Nephron progenitor cell (in vitro differentiated cells): ENCODE results near the gene TTF2.

Experiments
- DNase-seq: peaks from one replicate; pipeline ENCODE4 v3.0.0; 2021
- H3K27ac Mint-ChIP-seq: 2 replicates; pipeline ENCODE4 v1.8.0; 2021; ENCODE audit warnings: mild to moderate bottlenecking, moderate library complexity, mixed read lengths
- H3K27me3 Mint-ChIP-seq: 2 replicates; pipeline ENCODE4 v1.8.0; 2021; ENCODE audit warnings: mild to moderate bottlenecking, low read depth, mixed read lengths; ENCODE audit not compliant: poor library complexity
- H3K36me3 Mint-ChIP-seq: 2 replicates; pipeline ENCODE4 v1.8.0; 2021; ENCODE audit warnings: low read depth, mixed read lengths
- H3K4me1 Mint-ChIP-seq: 2 replicates; pipeline ENCODE4 v1.8.0; 2021; ENCODE audit warnings: mixed read lengths
- H3K4me3 Mint-ChIP-seq: 2 replicates; pipeline ENCODE4 v1.8.0; 2021; ENCODE audit warnings: mild to moderate bottlenecking, moderate library complexity, mixed read lengths
- H3K9me3 Mint-ChIP-seq: 2 replicates; pipeline ENCODE4 v1.8.0; 2021; ENCODE audit warnings: mild to moderate bottlenecking, moderate library complexity, mixed read lengths
- CTCF ChIP-seq: fragments of 200-600 bp; sonication (generic); IDR thresholded peaks from 2 replicates; pipeline ENCODE4 v1.5.0; 2021; ENCODE audit warnings: antibody characterized with exemption

TTF2 gene

GRCh38 chr1:117030271-117030877 lies 29.8 kb upstream of the TTF2 start:
- peaks cover 50% of the 10 kb centered on the region for H3K4me1 Mint-ChIP-seq
- no peak for TF ChIP-seq CTCF
- DNase-seq, result no peak
- H3K27ac Mint-ChIP-seq, result no peak overlapping the region
- H3K36me3 Mint-ChIP-seq, result no peaks in the 10 kb centered on the region
- peaks cover 2% of the 10 kb centered on the region for H3K27me3 Mint-ChIP-seq
- no peak overlapping the region for H3K4me3 Mint-ChIP-seq
- no peaks in the 10 kb centered on the region for H3K9me3 Mint-ChIP-seq

- no peak overlapping the region for H3K4me3 Mint-ChIP-seq
- TF ChIP-seq CTCF, result no peak
- no peaks in the 10 kb centered on the region for H3K9me3 Mint-ChIP-seq
- peaks cover 2% of the 10 kb centered on the region for H3K27me3 Mint-ChIP-seq
- no peak overlapping the region for H3K27ac Mint-ChIP-seq
- no peaks in the 10 kb centered on the region for H3K36me3 Mint-ChIP-seq
- no peak for DNase-seq
- peaks cover 69% of the 10 kb centered on the region for H3K4me1 Mint-ChIP-seq
These were observed 27.9 kb upstream of the TTF2 start for GRCh38 chr1:117032266-117032665.

- Mint-ChIP-seq H3K9me3 (no peaks in the 10 kb centered on the region), H3K4me3 (no peak overlapping the region), H3K27ac (peak overlapping the region; percentile 86), H3K27me3 (peaks cover 2% of the 10 kb centered on the region), H3K4me1 (peaks cover 75% of the 10 kb centered on the region), H3K36me3 (no peaks in the 10 kb centered on the region)
- no peak for TF ChIP-seq CTCF
- no peak for DNase-seq
These were observed 27.2 kb upstream of the TTF2 start for GRCh38 chr1:117032681-117033539.

- DNase-seq, result no peak
- no peaks in the 10 kb centered on the region for H3K9me3 Mint-ChIP-seq
- H3K4me1 Mint-ChIP-seq, result peaks cover 82% of the 10 kb centered on the region
- peaks cover 6% of the 10 kb centered on the region for H3K36me3 Mint-ChIP-seq
- H3K27ac Mint-ChIP-seq, result peak overlapping the region; percentile 86
- TF ChIP-seq CTCF, result no peak
- peaks cover 6% of the 10 kb centered on the region for H3K27me3 Mint-ChIP-seq
- H3K4me3 Mint-ChIP-seq, result no peak overlapping the region
These were observed 26.4 kb upstream of the TTF2 start for GRCh38 chr1:117033772-117034171.

- Mint-ChIP-seq H3K9me3 (no peaks in the 10 kb centered on the region), H3K27ac (peak overlapping the region; percentile 97), H3K36me3 (peaks cover 7% of the 10 kb centered on the region), H3K4me3 (no peak overlapping the region), H3K27me3 (peaks cover 6% of the 10 kb centered on the region), H3K4me1 (peaks cover 87% of the 10 kb centered on the region)
- TF ChIP-seq CTCF, result no peak
- no peak for DNase-seq
These were observed 25.3 kb upstream of the TTF2 start for GRCh38 chr1:117034791-117035290.
